ENCODE results near the gene KRTAP6-2.

The KRTAP6-2 gene

DNA sequence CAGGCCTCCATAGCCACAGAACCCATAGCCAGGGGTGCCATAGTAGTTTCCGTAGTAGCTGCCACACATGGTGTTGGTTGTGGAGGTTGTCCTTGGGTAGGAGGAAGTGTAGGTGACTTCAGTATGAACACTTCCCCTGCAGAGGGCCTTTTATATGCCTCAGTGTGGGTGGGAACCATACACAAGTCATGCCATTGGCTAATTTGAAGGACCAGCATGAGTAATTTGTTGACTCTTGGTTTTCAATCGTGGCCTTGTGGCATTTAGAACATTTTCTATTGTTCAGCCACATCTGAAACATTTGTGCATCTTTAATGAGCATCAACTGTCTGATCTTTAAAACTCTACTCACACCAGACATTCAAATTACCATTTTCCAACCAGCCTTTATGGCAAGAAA lies 15.1 kb upstream of the KRTAP6-2 start, which contains the start of gene KRTAP6-1:
Gene KRTAP6-1 (minus strand): TSS at position 95 of the 400 bp plus-strand sequence. CDS start 26 bp downstream, at position 69.
- H3K27me3 ChIP-seq (ENCODE audit: insufficient read depth, poor library complexity, severe bottlenecking): no peaks in the 10 kb centered on the region
- no peak within 1 kb of the TSS for H3K4me3 ChIP-seq (replicated peaks; ENCODE audit: insufficient read depth, low read length)
- TF ChIP-seq SPI1 (IDR thresholded peaks at IDR 0.05; ENCODE audit: borderline replicate concordance, low read depth): no peak
- no peak for TF ChIP-seq CTCF (IDR thresholded peaks at IDR 0.05; ENCODE audit: insufficient read depth, low read length)
- no peak for TF ChIP-seq REST (IDR thresholded peaks at IDR 0.05; ENCODE audit: insufficient replicate concordance, low read depth)
- no peak for TF ChIP-seq GABPA (IDR thresholded peaks at IDR 0.05; ENCODE audit: low read depth)
- TF ChIP-seq POLR2AphosphoS5 (IDR thresholded peaks at IDR 0.05; ENCODE audit: low read depth): no peak
- no peak for DNase-seq (ENCODE audit: low read depth in 1 of 2, low spot score in 1 of 2)
- no peak within 1 kb of the TSS for H3K27ac ChIP-seq (replicated peaks)

GRCh38 chr21:30612132-30612531 lies 13.4 kb upstream of the KRTAP6-2 start:
- no peaks in the 10 kb centered on the region for H3K27me3 ChIP-seq (ENCODE audit: insufficient read depth, poor library complexity, severe bottlenecking)
- H3K27ac ChIP-seq (replicated peaks): no peak overlapping the region
- TF ChIP-seq GABPA (IDR thresholded peaks at IDR 0.05; ENCODE audit: low read depth) (no peak), POLR2AphosphoS5 (IDR thresholded peaks at IDR 0.05; ENCODE audit: low read depth) (no peak), SPI1 (IDR thresholded peaks at IDR 0.05; ENCODE audit: borderline replicate concordance, low read depth) (no peak), CTCF (IDR thresholded peaks at IDR 0.05; ENCODE audit: insufficient read depth, low read length) (no peak), REST (IDR thresholded peaks at IDR 0.05; ENCODE audit: insufficient replicate concordance, low read depth) (no peak)

GRCh38 chr21:30605968-30606367 lies 7.3 kb upstream of the KRTAP6-2 start:
- no peak for DNase-seq (ENCODE audit: low read depth in 1 of 2, low spot score in 1 of 2)
- Histone ChIP-seq H3K27ac (replicated peaks) (no peak overlapping the region), H3K27me3 (ENCODE audit: insufficient read depth, poor library complexity, severe bottlenecking) (no peaks in the 10 kb centered on the region), H3K4me3 (replicated peaks; ENCODE audit: insufficient read depth, low read length) (no peak overlapping the region)
- TF ChIP-seq SPI1 (IDR thresholded peaks at IDR 0.05; ENCODE audit: borderline replicate concordance, low read depth) (no peak), REST (IDR thresholded peaks at IDR 0.05; ENCODE audit: insufficient replicate concordance, low read depth) (no peak), GABPA (IDR thresholded peaks at IDR 0.05; ENCODE audit: low read depth) (no peak), POLR2AphosphoS5 (IDR thresholded peaks at IDR 0.05; ENCODE audit: low read depth) (no peak), CTCF (IDR thresholded peaks at IDR 0.05; ENCODE audit: insufficient read depth, low read length) (no peak)

More at GRCh38 chr21:30612132-30612531, 13.4 kb upstream of the KRTAP6-2 start:
- no peak for DNase-seq (ENCODE audit: low read depth in 1 of 2, low spot score in 1 of 2)
- no peak overlapping the region for H3K4me3 ChIP-seq (replicated peaks; ENCODE audit: insufficient read depth, low read length)
